Gastroesophageal sphincter (tissue), 3 donors: ENCODE results near the gene KAT7.

Experiments used
- EP300 ChIP-seq: sonication (generic); formaldehyde crosslinking; IDR thresholded peaks from one replicate; pipeline ENCODE4 v1.6.1; 2017; ENCODE audit warnings: antibody characterized with exemption, mild to moderate bottlenecking
- POLR2A ChIP-seq, 2 donors: fragments of 450-650 bp; IDR thresholded peaks; one replicate each; pipeline ENCODE4 v1.6.1; 2017; ENCODE audit warnings: antibody characterized with exemption in 2 of 2, mild to moderate bottlenecking in 2 of 2, moderate library complexity in 1 of 2
- POLR2AphosphoS5 ChIP-seq: sonication (generic); formaldehyde crosslinking; IDR thresholded peaks from one replicate; pipeline ENCODE4 v1.6.1; 2017; ENCODE audit warnings: antibody characterized with exemption
- TF ChIP-seq, protein P1 (sequence below), 4 experiments: fragments of 200-600 bp in 2 of 4; fragments of 450-650 bp in 2 of 4; sonication (generic) in 1 of 4; IDR thresholded peaks; one replicate each; pipeline ENCODE4 v1.5.1; 2017 to 2019; ENCODE audit warnings: antibody characterized with exemption in 4 of 4, mild to moderate bottlenecking in 2 of 4, moderate library complexity in 2 of 4

DNA sequence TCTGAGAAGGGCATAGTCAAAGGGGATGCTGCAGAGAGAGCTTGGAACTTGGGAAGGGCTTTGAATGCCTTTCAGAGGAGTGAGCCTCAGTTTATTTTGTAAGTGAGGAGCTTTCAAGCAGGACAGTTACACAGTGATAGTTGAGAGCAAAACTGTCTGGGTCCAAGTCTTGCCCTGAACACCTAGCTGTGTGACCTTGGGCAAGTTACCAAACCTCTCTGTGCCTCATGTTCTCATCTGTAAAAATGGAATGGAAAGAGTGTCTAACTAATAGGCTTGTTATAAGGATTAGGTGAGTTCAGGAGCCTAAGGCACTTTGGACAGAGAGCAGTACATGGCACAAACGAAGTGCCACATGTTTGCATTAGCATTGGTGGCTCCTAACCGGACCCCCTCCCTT, 86.4 kb downstream of the KAT7 start:
- TF ChIP-seq, protein P1, sequence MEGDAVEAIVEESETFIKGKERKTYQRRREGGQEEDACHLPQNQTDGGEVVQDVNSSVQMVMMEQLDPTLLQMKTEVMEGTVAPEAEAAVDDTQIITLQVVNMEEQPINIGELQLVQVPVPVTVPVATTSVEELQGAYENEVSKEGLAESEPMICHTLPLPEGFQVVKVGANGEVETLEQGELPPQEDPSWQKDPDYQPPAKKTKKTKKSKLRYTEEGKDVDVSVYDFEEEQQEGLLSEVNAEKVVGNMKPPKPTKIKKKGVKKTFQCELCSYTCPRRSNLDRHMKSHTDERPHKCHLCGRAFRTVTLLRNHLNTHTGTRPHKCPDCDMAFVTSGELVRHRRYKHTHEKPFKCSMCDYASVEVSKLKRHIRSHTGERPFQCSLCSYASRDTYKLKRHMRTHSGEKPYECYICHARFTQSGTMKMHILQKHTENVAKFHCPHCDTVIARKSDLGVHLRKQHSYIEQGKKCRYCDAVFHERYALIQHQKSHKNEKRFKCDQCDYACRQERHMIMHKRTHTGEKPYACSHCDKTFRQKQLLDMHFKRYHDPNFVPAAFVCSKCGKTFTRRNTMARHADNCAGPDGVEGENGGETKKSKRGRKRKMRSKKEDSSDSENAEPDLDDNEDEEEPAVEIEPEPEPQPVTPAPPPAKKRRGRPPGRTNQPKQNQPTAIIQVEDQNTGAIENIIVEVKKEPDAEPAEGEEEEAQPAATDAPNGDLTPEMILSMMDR (IDR thresholded peaks at IDR 0.05) = no peak
- TF ChIP-seq EP300 (no peak), POLR2AphosphoS5 (no peak), POLR2A (IDR thresholded peaks at IDR 0.05) (no peak)
